Adrenal gland (tissue), 12 donors: Measurements from ENCODE around the gene CNIH2. TPM values are rescaled to one million over a fixed set of nuclear protein-coding genes. Genes with fewer than 3 reads are reported as not detected.

Experiments used
- DNase-seq, 7 donors: peaks; one replicate each; pipeline ENCODE4 v3.0.0-alpha.2; 2019 to 2020
- H3K27ac ChIP-seq, 5 donors: fragments of 200-600 bp; sonication (generic) in 4 of 5; 1 replicate in 3 of 5; 2 replicates in 2 of 5; pipeline versions ENCODE4 v1.5.1 to v1.8.0; 2016 to 2020; ENCODE audit warnings: mild to moderate bottlenecking in 1 of 5
- H3K27me3 ChIP-seq: fragments of 200-600 bp; 2 replicates; pipeline ENCODE4 v1.8.0; 2021
- H3K36me3 ChIP-seq, 2 donors: fragments of 200-600 bp; replicated peaks in 1 of 2; 1 replicate in 1 of 2; 2 replicates in 1 of 2; pipeline versions ENCODE4 v1.5.1 to v1.8.0; 2018 to 2022
- H3K4me1 ChIP-seq, 2 donors: fragments of 200-600 bp; replicated peaks in 1 of 2; 1 replicate in 1 of 2; 2 replicates in 1 of 2; pipeline versions ENCODE4 v1.5.1 to v1.8.0; 2018 to 2021
- H3K4me3 ChIP-seq, 4 donors: fragments of 200-600 bp; sonication (generic) in 3 of 4; one replicate each; pipeline ENCODE4 v1.5.1; 2016 to 2018
- H3K9me3 ChIP-seq, 3 donors: fragments of 200-600 bp; sonication (generic) in 1 of 3; replicated peaks in 1 of 3; 1 replicate in 2 of 3; 2 replicates in 1 of 3; pipeline versions ENCODE4 v1.5.1 to v1.8.0; 2016 to 2021
- CTCF ChIP-seq, 6 experiments: fragments of 450-650 bp in 4 of 6; fragments of 200-600 bp in 2 of 6; sonication (generic) in 1 of 6; IDR thresholded peaks; 1 replicate in 5 of 6; 2 replicates in 1 of 6; pipeline versions ENCODE4 v1.5.1 to v1.8.0; 2016 to 2021; ENCODE audit warnings: antibody characterized with exemption in 6 of 6, mild to moderate bottlenecking in 2 of 6, moderate library complexity in 1 of 6
- POLR2A ChIP-seq, 2 donors: fragments of 450-650 bp; IDR thresholded peaks; one replicate each; pipeline ENCODE4 v1.6.1; 2017; ENCODE audit warnings: antibody characterized with exemption in 2 of 2, mild to moderate bottlenecking in 2 of 2, moderate library complexity in 1 of 2
- WGBS, 4 donors: extraction: QIAGEN DNeasy Blood & Tissue Kit in 2 of 4; methylation state at CpG; one replicate each; pipeline versions ENCODE4 v1.1.5 to v1.1.7; 2013 to 2017; 5-methylcytosine and 5-hydroxymethylcytosine counted together
- intact Hi-C, 2 donors: fragments of 100-400 bp; cut with DNase I; formaldehyde crosslinking; loops; one replicate each; pipeline versions ENCODE4 v1.14.1 to v1.15.0; 2022 to 2023
- polyA plus RNA-seq, 3 donors: library from polyadenylated mRNA; stranded (reverse); fragments of 200-250 nt in 2 of 3; fragments of 350-450 nt in 1 of 3; fragmentation: Illumina TruSeq in 1 of 3; extraction: RNeasy Lipid Tissue Mini Kit (QIAGEN cat#74804) in 1 of 3; gene quantifications; one replicate each; pipeline ENCODE4 v1.2.3, GENCODE V29; 2013 to 2014
- total RNA-seq, 9 donors: library from RNA; depleted of rRNA in 4 of 9; stranded (reverse); fragments of >200 nt in 4 of 9; fragments of 120-200 nt in 1 of 9; fragmentation: NEBNext Ultra II Directional in 1 of 9; extraction: Animal tissue kit (Norgen Biotek cat#: 25700) in 1 of 9; gene quantifications; one replicate each; pipeline versions ENCODE4 v1.1.0 to v1.2.4, GENCODE V29; 2013 to 2023
- donor health status: healthy with polysubstance abuse.
- donor health status: Bipolar disorder and iron deficiency.
- donor health status: DM: yes; HTN: yes; CAD: no.
- donor health status: DM: no; HTN: no; CAD: no.
- donor health status: DM: no; HTN: no; CAD: no.
- donor health status: DM: yes; HTN: yes; CAD: no.

CNIH2 gene
- total and polyA plus RNA-seq, 12 donors = 0.55 to 13.4 (median 2.9) TPM; not detected in 2

GRCh38 chr11:66293777-66294625 is 16.0 kb downstream of the CNIH2 start:
- intact Hi-C loops = no loop called here
- TF ChIP-seq POLR2A (IDR thresholded peaks at IDR 0.05) = no peak
- no peak for TF ChIP-seq CTCF (IDR thresholded peaks at IDR 0.05)

GRCh38 chr11:66294626-66295620 is 16.9 kb downstream of the CNIH2 start:
- no peak for TF ChIP-seq CTCF (IDR thresholded peaks at IDR 0.05)
- intact Hi-C loops = no loop called here
- 78 to 85% (median 82%) methylated on average over 61 to 123 of the region's 123 CpGs for WGBS, 4 donors
- Histone ChIP-seq H3K36me3 (no peaks in the 10 kb centered on the region), H3K9me3 (no peaks in the 10 kb centered on the region), H3K27ac (no peak overlapping the region), H3K4me1 (peaks cover under 1 to 9% of the 10 kb centered on the region in 2 donors), H3K4me3 (no peak overlapping the region), H3K27me3 (peaks cover 8% of the 10 kb centered on the region)
- no peak for DNase-seq

More at GRCh38 chr11:66293777-66294625, 16.0 kb downstream of the CNIH2 start:
- H3K9me3 ChIP-seq = no peaks in the 10 kb centered on the region
- 83 to 88% (median 85%) methylated on average over 7 to 30 of the region's 30 CpGs for WGBS, 4 donors
- no peaks in the 10 kb centered on the region for H3K36me3 ChIP-seq
- DNase-seq = no peak
- H3K4me1 ChIP-seq = peaks cover 4 to 13% of the 10 kb centered on the region in 2 donors
- H3K4me3 ChIP-seq = no peak overlapping the region
- H3K27me3 ChIP-seq = peaks cover 8% of the 10 kb centered on the region
- H3K27ac ChIP-seq = no peak overlapping the region

- DNase-seq = no peak
- H3K4me1 ChIP-seq = no peaks in the 10 kb centered on the region
- H3K9me3 ChIP-seq = no peaks in the 10 kb centered on the region
- intact Hi-C loops = no loop called here
- H3K36me3 ChIP-seq = no peaks in the 10 kb centered on the region
- TF ChIP-seq POLR2A (IDR thresholded peaks at IDR 0.05) (no peak), CTCF (IDR thresholded peaks at IDR 0.05) (no peak)
- 59 to 74% (median 70%) methylated on average over 8 of the region's 8 CpGs for WGBS, 4 donors
- no peak overlapping the region for H3K27ac ChIP-seq
- H3K27me3 ChIP-seq = no peaks in the 10 kb centered on the region
- H3K4me3 ChIP-seq = no peak overlapping the region
Observed at GRCh38 chr11:66297610-66298009, 19.6 kb downstream of the CNIH2 start.

GRCh38 chr11:66299186-66299585 is 21.2 kb downstream of the CNIH2 start:
- H3K27ac ChIP-seq = no peak overlapping the region
- intact Hi-C loops = no loop called here
- H3K36me3 ChIP-seq = no peaks in the 10 kb centered on the region
- DNase-seq = no peak
- no peaks in the 10 kb centered on the region for H3K4me1 ChIP-seq
- H3K27me3 ChIP-seq = no peaks in the 10 kb centered on the region
- 27 to 64% (median 50%) methylated on average over 2 to 3 of the region's 3 CpGs for WGBS, 4 donors
- H3K4me3 ChIP-seq = no peak overlapping the region
- TF ChIP-seq CTCF (IDR thresholded peaks at IDR 0.05) = no peak
- TF ChIP-seq POLR2A (IDR thresholded peaks at IDR 0.05) = no peak
- no peaks in the 10 kb centered on the region for H3K9me3 ChIP-seq
